Inferior parietal cortex (tissue), 1 donor: Measurements from ENCODE around the gene MT1G.
"Not testable (repeated sequence)": the region's sequence is repeated elsewhere in the genome, so short reads cannot be mapped to it uniquely, and the experiment has no call there.

Experiments used
- DNase-seq: peaks from one replicate; pipeline ENCODE4 v3.0.0-alpha.2; 2016; ENCODE audit errors: extremely low spot score

The MT1G gene

DNA sequence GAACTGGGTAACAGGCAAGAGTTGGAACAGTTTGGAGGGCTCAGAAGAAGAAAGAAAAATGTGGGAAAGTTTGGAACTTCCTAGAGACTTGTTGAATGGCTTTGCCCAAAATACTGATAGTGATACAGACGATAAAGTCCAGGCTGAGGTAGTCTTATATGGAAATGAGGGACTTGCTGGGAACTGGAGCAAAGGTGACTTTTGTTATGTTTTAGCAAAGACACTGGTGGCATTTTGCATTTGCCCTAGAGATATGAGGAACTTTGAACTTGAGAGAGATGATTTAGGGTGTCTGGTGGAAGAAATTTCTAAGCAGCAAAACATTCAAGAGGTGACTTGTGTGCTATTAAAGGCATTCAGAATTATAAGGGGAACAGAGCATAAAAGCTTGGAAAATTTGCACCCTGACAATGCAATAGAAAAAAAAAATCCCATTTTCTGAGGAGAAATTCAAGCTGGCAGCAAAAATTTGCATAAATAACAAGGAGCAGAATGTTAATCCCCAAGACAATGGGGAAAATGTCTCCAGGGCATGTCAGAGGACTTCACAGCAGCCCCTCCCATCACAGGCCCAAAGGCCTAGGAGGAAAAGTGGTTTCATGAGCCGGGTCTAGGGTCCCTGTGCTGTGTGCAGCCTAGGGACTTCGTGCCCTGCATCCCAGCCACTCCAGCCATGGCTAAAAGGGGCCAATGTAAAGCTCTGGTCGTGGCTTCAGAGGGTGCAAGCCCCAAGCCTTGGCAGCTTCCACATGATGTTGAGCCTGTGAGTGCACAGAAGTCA, 46.0 kb downstream of the MT1G start:
- not testable (repeated sequence) for DNase-seq

DNA sequence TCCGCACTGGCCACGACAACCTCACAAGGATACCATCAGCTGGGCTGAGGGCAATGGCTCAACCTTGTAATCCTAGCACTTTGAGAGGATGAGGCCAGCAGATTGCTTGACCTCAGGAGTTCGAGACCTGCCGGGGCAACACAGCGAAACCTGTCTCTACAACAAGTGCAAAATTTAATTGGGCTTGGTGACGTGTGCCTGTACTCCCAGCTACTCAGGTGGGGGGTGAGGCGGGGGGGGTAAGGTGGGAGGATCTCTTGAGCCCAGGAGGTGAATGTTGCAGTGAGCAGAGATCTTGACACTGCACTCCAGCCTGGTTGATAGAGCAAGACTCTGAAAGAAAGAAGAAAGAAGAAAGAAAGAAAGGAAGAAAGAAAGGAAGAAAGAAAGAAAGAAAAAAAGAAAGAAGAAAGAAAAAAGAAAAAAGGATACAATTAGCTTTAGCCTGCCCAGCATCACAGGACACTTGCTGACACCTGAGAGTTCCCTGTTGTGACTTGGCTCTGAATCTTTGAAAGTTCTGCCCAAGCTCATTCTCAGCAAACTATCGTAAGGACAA, 47.4 kb downstream of the MT1G start:
- DNase-seq: no peak

- no peak for DNase-seq
Observed at GRCh38 chr16:56618138-56618537, 49.7 kb downstream of the MT1G start.

- DNase-seq: no peak
Observed at GRCh38 chr16:56617212-56618085, 50.4 kb downstream of the MT1G start.
